Heart left ventricle (tissue), 13 donors: Measurements from ENCODE around the gene ACADVL.

Source experiments
- POLR2A ChIP-seq, 2 donors: fragments of 450-650 bp; IDR thresholded peaks; one replicate each; pipeline ENCODE4 v1.6.1; 2017; ENCODE audit warnings: antibody characterized with exemption in 2 of 2, mild to moderate bottlenecking in 2 of 2, moderate library complexity in 2 of 2
- TF ChIP-seq, protein P1 (sequence below), 12 donors: fragments of 200-600 bp; sonication (generic) in 4 of 12; IDR thresholded peaks; one replicate each; pipeline versions ENCODE4 v1.5.0 to v1.8.0; 2018 to 2022; ENCODE audit warnings: antibody characterized with exemption in 12 of 12, mild to moderate bottlenecking in 5 of 12
- donor health status: ischemic (EF 13 %, LVEDD 7.1; RV severe dilation, severe dysfunction).
- donor health status: DM: no; HTN: yes; CAD: no.
- donor health status: DM: no; HTN: no; CAD: no.
- donor health status: ischemic (EF 25% LVEDD 6.9; RV normal size, moderate dysfunction).
- donor health status: ischemic (EF 25% LVEDD 5.7; RV mildly dilated, moderate dysfunction).
- donor health status: ischemic (EF 35%, LVEDD 5.7; RV mildly dilated, moderate dysfunction).
- donor health status: nonischemic (EF 11% LVEDD 7.7; RV severe dilation, severe dysfunction).
- donor health status: DM: yes; HTN: yes; CAD: no.
- donor health status: PGD.
- donor health status: ischemic (EF 29% LVEDD 5.4; RV normal size, mild dysfunction).
- donor health status: nonischemic (EF 23%, LVEDD 6.1; RV moderate dilation, normal function).

DNA sequence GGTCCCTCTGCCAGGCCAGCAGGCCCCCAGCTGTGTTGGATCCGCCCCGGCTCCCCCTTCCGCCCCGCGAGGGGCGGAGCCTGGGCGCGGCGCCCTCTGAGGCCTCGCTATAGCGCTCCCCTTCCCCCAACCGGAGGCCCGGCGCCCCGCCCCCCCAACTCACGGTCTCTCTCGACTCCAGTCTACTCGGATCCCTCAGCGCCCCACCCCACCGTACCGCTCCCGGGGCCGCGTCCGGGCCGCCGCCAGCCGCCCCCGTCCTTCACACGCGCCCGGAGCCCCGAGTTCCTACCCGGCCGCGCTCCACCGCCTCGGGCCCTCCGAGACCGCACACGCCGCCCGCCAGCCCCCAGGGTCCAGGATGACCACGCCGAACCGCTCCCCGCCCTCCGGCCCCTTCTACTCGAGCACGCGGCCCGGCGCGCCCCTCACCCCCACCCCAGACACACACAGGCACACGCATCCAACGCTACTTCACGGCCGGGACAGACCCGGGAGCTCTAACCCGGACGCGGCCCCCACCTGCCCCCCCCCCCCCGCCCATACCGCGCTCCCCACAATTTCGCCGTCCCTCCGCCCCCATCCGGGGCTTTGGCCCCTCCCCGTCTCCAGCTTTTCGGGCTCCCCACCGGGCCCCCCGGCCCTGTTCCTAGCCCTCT lies 18.2 kb downstream of the ACADVL start:
- TF ChIP-seq, protein P1, sequence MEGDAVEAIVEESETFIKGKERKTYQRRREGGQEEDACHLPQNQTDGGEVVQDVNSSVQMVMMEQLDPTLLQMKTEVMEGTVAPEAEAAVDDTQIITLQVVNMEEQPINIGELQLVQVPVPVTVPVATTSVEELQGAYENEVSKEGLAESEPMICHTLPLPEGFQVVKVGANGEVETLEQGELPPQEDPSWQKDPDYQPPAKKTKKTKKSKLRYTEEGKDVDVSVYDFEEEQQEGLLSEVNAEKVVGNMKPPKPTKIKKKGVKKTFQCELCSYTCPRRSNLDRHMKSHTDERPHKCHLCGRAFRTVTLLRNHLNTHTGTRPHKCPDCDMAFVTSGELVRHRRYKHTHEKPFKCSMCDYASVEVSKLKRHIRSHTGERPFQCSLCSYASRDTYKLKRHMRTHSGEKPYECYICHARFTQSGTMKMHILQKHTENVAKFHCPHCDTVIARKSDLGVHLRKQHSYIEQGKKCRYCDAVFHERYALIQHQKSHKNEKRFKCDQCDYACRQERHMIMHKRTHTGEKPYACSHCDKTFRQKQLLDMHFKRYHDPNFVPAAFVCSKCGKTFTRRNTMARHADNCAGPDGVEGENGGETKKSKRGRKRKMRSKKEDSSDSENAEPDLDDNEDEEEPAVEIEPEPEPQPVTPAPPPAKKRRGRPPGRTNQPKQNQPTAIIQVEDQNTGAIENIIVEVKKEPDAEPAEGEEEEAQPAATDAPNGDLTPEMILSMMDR (IDR thresholded peaks at IDR 0.05) = no peak
- no peak for TF ChIP-seq POLR2A (IDR thresholded peaks at IDR 0.05)
